ENCODE results near the gene CCAR1.
"Not testable (repeated sequence)": the region's sequence is repeated elsewhere in the genome, so short reads cannot be mapped to it uniquely, and the experiment has no call there.

The CCAR1 gene

GRCh38 chr10:68828833-68829232 is 107.8 kb downstream of the CCAR1 start:
- DNase-seq (ENCODE audit: low read depth) = no peak

GRCh38 chr10:68829521-68829920 is 108.5 kb downstream of the CCAR1 start:
- no peak for DNase-seq (ENCODE audit: low read depth)

- no peak for DNase-seq (ENCODE audit: low read depth)
Observed at GRCh38 chr10:68829952-68830351, 108.9 kb downstream of the CCAR1 start.

- DNase-seq (ENCODE audit: low read depth) = no peak
Observed at GRCh38 chr10:68831961-68832455, 111.0 kb downstream of the CCAR1 start.

GRCh38 chr10:68832601-68833000 is 111.6 kb downstream of the CCAR1 start:
- no peak for DNase-seq (ENCODE audit: low read depth)

- DNase-seq (ENCODE audit: low read depth) = no peak
Observed at GRCh38 chr10:68837626-68838322, 116.7 kb downstream of the CCAR1 start.

- not testable (repeated sequence) for DNase-seq (ENCODE audit: low read depth)
Observed at GRCh38 chr10:68840650-68841049, 119.6 kb downstream of the CCAR1 start.
